Stimulated activated CD4-positive, alpha-beta T cell treated with anti-CD3 and anti-CD28 coated beads, Interleukin-15, amount 100 ng/mL, for 1 hour (primary cell): ENCODE data around the gene MELK.

Experiments used
- DNase-seq, 2 donors: peaks; one replicate each; pipeline ENCODE4 v3.0.0-alpha.2; 2020; ENCODE audit warnings: low read depth in 1 of 2, low spot score in 1 of 2

The MELK gene

DNA sequence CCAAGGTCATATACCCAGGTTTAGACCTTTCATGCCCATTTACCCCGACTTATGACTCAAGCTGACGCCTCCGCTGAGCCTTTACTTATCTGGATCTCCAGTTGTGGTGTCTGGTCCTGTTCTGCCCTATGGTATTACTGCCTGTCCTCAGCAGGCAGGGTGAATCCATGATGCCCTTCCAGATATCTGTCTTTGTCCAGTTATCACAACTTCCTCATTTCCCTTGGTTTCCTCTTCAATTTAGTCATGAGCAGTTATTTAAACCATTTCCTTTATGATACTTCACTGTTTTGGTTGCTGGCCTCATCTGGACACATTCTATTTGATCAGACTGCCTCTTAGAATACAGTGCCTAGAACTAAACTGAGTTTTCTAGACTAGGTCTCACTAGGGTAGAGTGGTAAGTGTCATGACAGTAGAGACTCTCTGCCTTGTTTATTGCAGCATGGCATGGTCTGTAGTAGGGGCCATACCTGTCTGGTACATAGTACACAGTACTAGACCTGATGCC lies 93.3 kb downstream of the MELK start:
- DNase-seq, result no peak

DNA sequence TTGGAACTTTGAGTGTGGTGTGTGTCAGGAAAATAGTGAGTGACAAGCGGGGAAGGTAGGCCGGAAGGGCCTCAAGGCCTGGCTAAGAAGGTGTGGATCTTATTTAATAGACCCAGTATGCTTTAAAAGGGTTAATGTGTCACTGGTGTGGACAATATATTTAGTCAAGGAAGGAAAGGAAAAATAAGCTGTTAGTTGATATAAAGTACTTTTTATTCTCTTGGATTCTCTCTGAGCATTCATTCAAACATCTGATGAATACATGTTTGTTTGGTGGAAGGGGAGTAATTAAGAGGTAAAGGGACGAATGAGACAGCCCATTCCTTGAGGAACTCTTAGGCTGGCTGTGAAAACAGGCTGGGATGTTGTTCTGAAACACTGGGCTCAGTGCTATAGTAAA lies 98.9 kb downstream of the MELK start:
- no peak for DNase-seq

DNA sequence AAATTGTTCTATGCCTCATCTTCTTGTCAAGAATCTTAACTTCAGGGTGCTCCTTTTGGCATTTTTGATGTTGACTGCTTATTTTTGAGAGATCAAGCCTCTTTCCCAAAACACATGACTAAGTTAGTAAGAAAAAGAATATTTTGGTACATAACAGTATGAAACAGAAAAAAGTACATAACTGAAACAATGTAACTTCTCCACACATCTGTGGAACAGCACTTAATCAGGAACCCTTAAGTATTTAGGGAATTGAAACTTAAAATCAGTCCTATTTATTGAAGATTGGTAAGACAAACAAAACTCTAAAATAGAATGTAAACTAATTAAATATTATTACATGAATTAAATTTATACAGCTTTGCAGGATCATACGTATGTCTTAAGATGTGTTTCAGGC lies 103.4 kb downstream of the MELK start:
- DNase-seq, result no peak

DNA sequence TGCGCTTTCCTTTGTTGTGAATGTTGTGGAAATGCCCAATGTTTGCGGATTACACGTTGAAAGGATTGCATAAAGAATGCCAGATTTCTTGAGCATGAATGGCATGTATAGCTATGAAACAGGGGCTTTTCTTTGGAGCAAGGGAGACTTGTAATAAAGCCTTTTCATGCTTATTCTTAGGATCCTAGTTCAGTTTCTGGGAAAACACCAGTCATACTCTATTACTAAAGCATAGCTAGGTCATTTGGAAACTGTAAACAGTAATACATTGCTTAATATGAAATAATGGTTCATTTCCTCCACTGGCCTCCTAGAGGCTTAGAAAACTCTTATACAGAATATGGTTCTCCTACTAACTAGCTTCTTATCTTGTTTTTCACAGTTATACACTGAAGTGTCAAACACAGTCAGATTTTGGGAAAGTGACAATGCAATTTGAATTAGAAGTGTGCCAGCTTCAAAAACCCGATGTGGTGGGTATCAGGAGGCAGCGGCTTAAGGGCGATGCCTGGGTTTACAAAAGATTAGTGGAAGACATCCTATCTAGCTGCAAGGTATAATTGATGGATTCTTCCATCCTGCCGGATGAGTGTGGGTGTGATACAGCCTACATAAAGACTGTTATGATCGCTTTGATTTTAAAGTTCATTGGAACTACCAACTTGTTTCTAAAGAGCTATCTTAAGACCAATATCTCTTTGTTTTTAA lies 104.2 kb downstream of the MELK start:
- no peak for DNase-seq

DNA sequence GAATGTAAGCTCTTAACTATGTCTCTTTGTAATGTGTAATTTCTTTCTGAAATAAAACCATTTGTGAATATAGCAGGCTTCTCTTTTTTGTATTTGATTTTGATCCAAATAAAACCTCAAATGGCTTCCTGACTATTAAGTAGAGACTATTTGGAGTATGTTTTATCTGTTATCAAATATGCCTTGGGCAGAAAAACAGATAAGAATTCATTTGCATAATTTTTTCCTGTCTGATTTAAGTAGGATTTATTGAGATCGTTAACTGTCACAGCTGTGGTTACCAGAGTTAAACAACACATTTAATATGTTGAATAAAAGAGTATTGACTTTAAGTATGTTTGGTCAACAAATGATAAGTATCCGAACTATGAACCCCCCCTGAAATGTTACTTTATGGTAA lies 104.9 kb downstream of the MELK start:
- no peak for DNase-seq

DNA sequence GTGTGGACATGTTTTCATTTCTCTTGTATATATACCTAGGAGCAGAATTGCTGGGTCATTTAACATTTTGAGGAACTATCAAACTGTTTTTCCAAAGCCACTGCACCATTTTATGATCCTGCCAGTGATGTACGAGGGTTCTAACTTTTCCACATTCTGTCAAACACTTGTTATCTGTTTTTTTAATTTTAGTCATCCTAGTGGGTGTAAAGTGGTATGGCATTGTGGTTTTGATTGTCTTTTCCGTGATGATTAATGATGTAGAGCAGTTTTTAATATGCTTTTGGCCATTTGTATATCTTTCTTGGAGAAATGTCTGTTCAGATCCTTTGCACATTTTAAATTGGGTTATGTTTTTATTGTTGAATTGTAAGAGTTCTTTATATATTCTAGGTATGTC lies 107.0 kb downstream of the MELK start:
- no peak for DNase-seq

DNA sequence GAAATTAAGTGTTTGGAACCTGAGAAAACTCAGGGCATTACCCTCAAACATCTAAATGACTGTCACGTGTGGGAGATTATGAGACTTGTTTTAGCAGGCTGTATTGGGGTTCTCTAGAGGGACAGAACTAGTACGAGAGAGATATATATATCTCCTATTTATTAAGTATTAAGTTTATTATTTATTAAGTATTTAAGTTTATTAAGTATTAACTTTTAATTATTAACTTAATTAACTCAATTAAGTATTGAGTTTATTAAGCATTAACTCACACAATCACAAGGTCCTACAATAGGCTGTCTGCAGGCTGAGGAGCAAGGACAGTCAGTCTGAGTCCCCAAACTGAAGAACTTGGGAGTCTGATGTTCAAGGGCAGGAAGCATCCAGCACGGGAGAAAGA lies 113.8 kb downstream of the MELK start:
- DNase-seq, result no peak

DNA sequence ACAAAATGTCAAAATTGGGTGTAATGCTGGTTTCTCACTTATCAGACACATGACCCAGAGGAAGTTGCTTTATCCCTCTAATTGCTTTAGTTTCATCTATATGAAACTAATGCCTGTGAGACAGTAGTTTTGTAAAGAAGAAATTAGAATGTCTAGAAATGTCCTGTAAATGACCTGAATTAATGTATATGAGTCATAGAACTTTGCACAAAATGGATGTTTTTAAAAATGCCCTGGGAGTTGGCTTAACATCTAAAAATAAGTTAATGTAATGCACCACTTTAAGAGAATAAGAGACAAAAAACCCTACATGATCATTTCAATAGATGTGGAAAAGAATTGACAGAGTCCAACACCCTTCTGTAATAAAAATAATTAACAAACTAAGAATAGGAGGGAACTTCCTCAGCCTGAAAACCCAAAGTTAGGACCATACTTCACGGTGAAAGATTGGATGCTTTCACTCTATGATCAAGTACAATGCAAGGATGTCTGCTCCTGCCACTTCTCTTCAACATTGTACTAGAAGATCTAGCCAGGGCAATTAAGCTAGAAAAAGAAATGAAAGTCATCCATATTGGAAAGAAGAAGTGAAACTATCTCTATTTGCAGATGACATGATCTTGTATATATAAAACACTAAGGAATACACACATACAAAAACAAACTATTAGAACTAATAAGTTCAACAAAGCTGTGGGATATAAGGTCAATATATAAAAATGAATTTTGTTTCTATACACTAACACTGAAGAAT lies 117.9 kb downstream of the MELK start:
- DNase-seq, result no peak

DNA sequence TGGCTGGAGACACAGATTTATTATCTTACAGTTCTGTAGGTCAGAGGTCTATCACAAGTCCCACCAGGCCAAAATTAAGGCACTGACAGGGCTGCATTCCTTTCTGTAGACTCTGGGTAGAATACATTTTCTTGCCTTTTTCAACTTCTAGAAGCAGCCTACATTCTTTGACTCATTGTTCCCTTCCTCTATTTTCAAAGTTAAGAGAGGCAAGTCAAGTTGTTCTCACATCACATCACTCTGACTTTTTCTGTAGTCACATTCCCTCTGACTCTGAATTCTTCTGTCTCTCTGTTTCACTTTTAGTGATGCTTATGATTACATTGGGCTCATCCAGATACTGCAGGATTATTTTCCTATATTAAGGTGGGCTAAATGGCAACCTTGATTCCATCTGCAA lies 119.0 kb downstream of the MELK start:
- no peak for DNase-seq

DNA sequence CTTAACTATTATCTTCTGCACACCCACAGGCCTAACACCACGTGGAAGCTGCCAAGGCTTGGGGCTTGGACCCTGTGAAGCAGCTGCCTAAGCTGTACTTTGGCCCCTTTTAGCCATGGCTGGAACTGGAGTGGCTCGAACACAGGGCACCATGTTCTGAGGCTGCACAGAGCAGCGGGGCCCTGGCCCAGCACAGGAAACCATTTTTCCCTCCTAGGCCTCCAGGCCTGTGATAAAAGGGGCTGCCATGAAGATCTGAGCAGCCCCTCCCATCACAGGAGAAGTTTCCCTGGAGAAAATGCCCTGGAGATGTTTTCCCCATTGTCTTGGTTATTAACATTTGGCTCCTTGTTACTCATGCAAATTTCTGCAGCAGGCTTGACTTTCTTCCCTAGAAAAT lies 126.3 kb downstream of the MELK start:
- DNase-seq, result no peak

DNA sequence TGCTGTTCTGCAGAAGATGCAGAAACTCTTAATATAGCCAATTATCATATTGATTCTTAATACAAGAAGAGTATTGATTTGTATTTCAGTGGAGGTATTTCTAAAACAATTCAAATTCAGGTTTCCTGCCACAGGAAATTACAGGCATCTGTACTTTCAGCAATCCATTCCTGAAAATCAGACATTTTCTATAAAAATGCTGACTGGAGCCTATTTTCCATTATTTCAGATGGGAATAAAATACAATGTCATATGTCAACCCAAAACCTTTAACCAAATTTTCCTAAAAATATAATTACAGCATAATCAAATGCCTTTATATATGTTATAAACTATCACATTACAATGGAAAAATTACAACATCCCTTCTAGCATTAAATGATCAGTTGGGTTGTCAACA lies 131.5 kb downstream of the MELK start:
- DNase-seq, result no peak

DNA sequence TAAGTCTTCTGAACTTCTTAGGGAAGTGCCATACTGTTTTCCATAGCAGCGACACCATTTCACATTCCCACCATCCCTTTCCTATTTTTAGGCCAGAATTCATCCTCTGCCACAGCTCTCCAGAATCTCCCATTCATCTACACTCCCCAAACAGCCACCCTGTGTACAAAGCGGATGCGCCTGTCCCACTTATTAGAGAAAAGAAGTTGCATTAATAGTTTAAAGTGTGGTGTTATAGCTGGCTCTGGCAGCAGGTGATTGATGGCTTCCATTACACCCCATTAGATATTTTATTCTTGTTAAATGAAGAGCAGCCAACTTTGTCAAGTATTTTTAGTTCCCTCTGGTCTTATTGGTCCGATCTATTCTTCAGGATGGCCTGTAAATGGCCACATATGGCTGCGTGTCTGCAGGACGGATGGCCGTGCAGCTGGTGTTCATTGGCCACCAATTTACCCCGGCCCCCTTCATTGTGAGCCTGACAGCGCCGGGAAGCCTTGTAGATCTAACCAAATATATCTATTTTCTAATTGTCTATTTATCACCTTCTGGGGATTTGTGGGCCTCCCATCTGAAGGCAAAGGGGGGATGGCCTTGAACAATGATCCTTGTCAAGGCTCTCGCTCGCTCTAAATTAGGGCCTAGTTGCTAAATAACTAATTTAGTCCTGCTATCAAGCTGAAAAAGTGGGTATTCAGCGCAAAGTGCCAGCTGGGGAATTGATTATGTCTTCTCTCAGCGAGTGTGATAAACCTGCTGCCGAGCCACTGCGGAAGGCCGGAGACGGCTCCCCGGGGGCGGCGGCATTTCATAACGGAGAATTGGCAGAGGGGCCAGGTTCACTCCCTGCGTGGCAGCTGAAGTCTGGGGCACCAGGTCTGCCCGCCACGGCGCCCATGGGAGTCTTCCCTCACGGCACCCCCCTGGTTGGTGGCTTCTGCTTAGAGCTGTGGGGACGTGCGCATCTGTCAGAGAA lies 141.1 kb downstream of the MELK start:
- no peak for DNase-seq

DNA sequence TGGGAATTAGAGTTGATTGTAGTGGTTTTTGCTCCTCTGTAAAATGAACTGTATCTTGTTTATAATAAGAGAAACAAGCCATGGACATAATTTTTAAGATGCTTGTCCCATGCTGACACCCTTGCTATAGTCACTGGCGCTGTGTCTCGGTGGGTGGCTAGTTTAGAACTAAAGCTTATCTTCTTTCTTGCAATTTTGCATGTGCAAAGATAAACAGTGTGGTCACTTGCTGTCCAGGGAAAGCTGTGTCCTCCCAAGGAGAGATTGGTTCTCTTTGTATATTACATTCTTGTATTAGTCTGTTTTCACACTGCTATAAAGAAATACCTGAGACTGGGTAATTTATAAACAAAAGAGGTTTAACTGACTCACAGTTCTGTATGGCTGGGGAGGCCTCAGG lies 143.8 kb downstream of the MELK start:
- no peak for DNase-seq

DNA sequence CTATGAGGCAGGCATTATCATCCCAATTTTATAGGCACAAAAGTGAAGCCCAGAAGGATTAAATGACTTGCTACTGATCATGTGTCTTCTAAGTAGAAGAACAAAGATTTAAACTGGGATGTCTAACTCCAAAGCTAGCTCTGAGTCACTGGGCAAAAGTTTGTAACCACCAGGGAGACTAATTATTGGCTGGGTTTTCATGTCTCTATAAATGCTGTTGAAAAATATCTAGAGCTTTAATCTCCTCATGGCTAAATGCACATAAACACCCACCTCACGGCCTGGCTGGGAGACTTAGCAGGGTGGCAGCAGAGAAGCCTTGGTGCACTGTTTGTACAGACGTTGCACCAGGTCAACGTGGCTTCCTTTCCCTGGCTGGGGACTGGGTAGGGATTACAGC lies 144.6 kb downstream of the MELK start:
- no peak for DNase-seq

DNA sequence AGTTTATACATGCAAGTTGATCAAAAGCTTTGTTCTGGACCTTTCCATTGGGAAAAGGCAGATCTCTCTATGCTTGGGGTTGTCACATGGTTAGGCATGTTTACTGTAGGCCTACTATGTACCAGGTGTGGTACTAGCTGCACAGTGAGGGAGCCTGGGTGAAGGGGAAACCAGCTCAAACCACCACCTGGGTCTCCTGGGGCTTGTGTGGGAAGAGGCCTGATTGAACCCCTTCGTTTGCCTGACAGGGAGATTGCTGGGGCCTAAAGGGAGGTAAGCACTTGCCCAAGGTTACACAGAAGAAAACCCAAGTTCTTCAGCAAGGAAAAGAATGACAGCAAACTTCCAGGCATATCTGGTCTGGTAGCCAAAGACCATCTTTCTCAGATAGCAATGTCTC lies 145.9 kb downstream of the MELK start:
- no peak for DNase-seq

DNA sequence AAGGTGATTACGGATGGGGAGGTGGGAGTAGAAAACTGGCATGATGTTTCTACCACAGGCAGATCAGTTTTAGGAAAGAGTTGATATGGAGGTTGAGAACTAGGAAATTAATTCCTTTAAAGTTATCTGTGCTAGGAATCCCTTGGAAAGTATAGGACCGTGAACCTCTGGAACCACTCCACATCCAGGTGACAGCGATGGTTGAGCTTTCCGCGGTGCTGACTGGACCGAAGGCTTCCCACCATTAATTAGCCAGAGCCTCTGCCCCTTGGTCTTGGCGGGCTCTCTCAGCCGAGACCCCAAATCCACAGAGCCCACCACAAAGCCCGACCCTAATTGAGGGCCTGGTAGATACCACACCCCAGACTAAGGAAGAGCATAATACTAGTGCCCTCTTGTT lies 147.3 kb downstream of the MELK start:
- no peak for DNase-seq

DNA sequence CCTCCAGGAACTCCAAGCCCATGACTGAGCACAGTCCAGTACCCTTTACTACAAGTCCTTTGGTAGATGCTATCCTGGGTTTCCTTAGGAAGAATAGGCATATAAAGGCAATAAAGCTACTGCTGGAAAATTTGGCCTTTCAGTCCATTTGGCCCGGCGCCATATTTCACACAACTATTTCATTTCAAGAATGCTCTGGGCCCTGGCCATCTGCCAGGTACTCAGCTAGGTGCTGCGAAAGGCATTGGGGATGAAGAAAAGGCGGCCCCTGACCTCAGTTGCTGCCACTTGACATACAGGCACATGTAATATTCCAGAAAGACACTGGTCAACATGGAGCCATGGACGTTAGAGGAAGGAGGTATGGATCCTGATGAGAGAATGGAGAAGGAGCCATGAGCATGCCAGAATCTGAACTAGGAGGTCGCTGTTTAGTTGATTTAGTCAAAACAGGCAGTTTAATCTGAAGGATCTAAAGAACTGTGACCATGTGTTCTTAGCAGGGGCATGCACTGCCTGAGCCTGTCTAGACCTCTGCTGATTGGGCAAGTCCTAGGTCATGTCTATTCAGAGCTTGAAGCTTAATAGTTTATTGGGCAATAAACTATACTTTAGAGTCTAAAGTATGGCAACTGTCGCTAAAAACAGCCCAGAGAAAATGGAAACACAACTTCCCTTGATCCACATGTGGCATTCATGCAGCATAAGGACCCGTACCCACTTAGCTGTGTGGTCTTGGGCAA lies 149.3 kb downstream of the MELK start:
- no peak for DNase-seq

DNA sequence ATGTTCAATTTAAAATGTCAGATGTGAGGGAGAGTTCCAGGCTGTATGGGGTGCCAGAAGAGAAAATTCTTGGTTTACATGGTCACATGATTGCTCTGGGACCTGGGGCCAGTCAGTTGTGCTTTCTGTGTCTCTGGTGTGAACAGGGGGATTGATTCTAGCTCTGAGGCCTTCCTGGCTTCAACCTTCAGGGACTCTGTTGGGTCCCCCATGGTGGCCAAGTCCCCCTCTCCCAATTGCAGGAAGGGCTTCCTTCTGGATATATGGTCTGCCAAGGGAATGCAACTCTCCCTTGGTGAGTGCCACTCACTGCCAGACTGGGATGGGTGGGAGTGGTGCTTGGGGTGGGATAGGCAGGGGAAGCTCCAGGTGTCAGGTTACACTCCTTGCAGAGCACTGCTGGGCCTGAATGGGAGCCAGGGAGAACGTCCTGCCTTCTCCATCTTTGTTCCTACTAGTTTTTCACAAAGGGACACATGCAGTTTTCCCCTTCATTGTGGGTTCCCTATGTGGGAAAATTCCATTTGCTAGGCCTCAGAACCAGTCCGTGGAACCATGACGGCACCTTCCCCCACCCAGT lies 153.2 kb downstream of the MELK start:
- DNase-seq, result no peak
